ENCODE measurements around the gene KCTD3.

GRCh38 chr1:215600867-215601266 is 33.8 kb downstream of the KCTD3 start:
- no peak for TF ChIP-seq EP300 (IDR thresholded peaks at IDR 0.05; ENCODE audit: low read depth)
- TF ChIP-seq, protein P1, sequence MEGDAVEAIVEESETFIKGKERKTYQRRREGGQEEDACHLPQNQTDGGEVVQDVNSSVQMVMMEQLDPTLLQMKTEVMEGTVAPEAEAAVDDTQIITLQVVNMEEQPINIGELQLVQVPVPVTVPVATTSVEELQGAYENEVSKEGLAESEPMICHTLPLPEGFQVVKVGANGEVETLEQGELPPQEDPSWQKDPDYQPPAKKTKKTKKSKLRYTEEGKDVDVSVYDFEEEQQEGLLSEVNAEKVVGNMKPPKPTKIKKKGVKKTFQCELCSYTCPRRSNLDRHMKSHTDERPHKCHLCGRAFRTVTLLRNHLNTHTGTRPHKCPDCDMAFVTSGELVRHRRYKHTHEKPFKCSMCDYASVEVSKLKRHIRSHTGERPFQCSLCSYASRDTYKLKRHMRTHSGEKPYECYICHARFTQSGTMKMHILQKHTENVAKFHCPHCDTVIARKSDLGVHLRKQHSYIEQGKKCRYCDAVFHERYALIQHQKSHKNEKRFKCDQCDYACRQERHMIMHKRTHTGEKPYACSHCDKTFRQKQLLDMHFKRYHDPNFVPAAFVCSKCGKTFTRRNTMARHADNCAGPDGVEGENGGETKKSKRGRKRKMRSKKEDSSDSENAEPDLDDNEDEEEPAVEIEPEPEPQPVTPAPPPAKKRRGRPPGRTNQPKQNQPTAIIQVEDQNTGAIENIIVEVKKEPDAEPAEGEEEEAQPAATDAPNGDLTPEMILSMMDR (IDR thresholded peaks at IDR 0.05), result no peak
- TF ChIP-seq POLR2A (IDR thresholded peaks at IDR 0.05), result no peak
